Uterus (tissue), 4 donors: ENCODE results near the gene KRTAP4-2. TPM values are rescaled to one million over a fixed set of nuclear protein-coding genes. Genes with fewer than 3 reads are reported as not detected.
"Not testable (repeated sequence)": the region's sequence is repeated elsewhere in the genome, so short reads cannot be mapped to it uniquely, and the experiment has no call there.

Source experiments
- DNase-seq, 2 donors: peaks; one replicate each; pipeline ENCODE4 v3.0.0-alpha.2; 2019 to 2020
- H3K27ac ChIP-seq, 2 donors: fragments of 200-600 bp; sonication (generic); 1 replicate in 1 of 2; 2 replicates in 1 of 2; pipeline ENCODE4 v1.5.1; 2016 to 2018
- H3K27me3 ChIP-seq, 2 donors: fragments of 200-600 bp; sonication (generic); one replicate each; pipeline ENCODE4 v1.5.1; 2018 to 2019; ENCODE audit warnings: control low read depth in 1 of 2
- H3K36me3 ChIP-seq, 2 donors: fragments of 200-600 bp; sonication (generic); one replicate each; pipeline ENCODE4 v1.5.1; 2019; ENCODE audit warnings: control low read depth in 1 of 2
- H3K4me1 ChIP-seq, 2 donors: fragments of 200-600 bp; sonication (generic); one replicate each; pipeline ENCODE4 v1.5.1; 2018 to 2019; ENCODE audit warnings: control low read depth in 1 of 2
- H3K4me3 ChIP-seq, 2 donors: fragments of 200-600 bp; sonication (generic); 1 replicate in 1 of 2; 2 replicates in 1 of 2; pipeline ENCODE4 v1.5.1; 2018 to 2019; ENCODE audit warnings: mild to moderate bottlenecking in 1 of 2
- H3K9me3 ChIP-seq, 2 donors: fragments of 200-600 bp; sonication (generic); one replicate each; pipeline ENCODE4 v1.5.1; 2019; ENCODE audit warnings: control low read depth in 1 of 2
- CTCF ChIP-seq, 4 experiments: fragments of 200-600 bp in 2 of 4; fragments of 450-650 bp in 2 of 4; sonication (generic) in 2 of 4; IDR thresholded peaks; one replicate each; pipeline ENCODE4 v1.5.1; 2016 to 2019; ENCODE audit warnings: antibody characterized with exemption in 4 of 4, mild to moderate bottlenecking in 2 of 4, moderate library complexity in 1 of 4
- POLR2A ChIP-seq, 2 donors: fragments of 450-650 bp; IDR thresholded peaks; one replicate each; pipeline ENCODE4 v1.6.1; 2016; ENCODE audit warnings: antibody characterized with exemption in 2 of 2, mild to moderate bottlenecking in 1 of 2, moderate library complexity in 1 of 2
- intact Hi-C: fragments of 100-400 bp; cut with DNase I; formaldehyde crosslinking; loops from one replicate; pipeline ENCODE4 v1.15.1; 2023; ENCODE audit warnings: low total_unique reads
- total RNA-seq, 4 donors: library from RNA; depleted of rRNA in 3 of 4; stranded (reverse); fragments of >200 nt in 3 of 4; gene quantifications; one replicate each; pipeline versions ENCODE4 v1.1.0 to v1.2.4, GENCODE V29; 2014 to 2023
- donor health status: DM: yes; HTN: yes; CAD: no.

The KRTAP4-2 gene
- total RNA-seq, 4 donors from 2014 or later, result not detected

GRCh38 chr17:41212524-41213169 is 34.6 kb upstream of the KRTAP4-2 start:
- TF ChIP-seq CTCF (IDR thresholded peaks at IDR 0.05) (no peak), POLR2A (IDR thresholded peaks at IDR 0.05) (no peak)
- no peaks in the 10 kb centered on the region for H3K4me1 ChIP-seq
- H3K36me3 ChIP-seq, result no peaks in the 10 kb centered on the region
- no peaks in the 10 kb centered on the region for H3K9me3 ChIP-seq
- DNase-seq, result no peak
- intact Hi-C loops, result no loop called here
- no peak overlapping the region for H3K27ac ChIP-seq
- H3K4me3 ChIP-seq, result no peak overlapping the region
- no peaks in the 10 kb centered on the region for H3K27me3 ChIP-seq

DNA sequence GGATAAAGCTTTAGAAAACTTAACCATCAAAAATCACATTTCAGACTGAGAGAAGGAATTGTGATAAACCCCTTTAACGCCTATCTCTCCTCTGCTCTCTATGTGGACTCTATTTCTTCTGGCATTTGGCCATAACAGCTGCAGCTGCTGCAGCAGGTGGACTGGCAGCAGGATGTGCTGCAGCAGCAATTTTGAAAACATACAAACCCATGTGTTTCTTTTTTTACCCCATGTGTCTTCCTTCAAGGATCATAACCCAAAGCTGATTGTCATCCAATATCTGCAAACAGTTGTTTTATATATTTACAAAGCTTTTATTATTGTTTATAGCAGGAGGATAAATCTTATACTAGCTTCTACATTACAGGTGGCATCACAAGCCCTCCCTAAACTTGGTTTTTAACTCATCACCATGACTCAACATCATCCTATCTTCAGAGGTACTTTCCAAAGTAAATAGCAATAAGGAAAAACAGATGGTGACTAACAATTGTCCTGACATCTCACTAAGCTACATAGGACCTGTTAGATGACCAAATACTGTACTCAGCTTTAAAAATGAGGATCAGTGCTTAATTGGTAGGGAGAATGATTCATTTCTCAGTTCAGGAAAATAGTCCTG is 33.9 kb upstream of the KRTAP4-2 start:
- Histone ChIP-seq H3K4me3 (no peak overlapping the region), H3K36me3 (no peaks in the 10 kb centered on the region), H3K9me3 (no peaks in the 10 kb centered on the region), H3K4me1 (no peaks in the 10 kb centered on the region), H3K27ac (no peak overlapping the region), H3K27me3 (no peaks in the 10 kb centered on the region)
- no peak for DNase-seq
- intact Hi-C loops, result no loop called here
- no peak for TF ChIP-seq POLR2A (IDR thresholded peaks at IDR 0.05)
- no peak for TF ChIP-seq CTCF (IDR thresholded peaks at IDR 0.05)

GRCh38 chr17:41199421-41200078 is 21.5 kb upstream of the KRTAP4-2 start:
- TF ChIP-seq CTCF (IDR thresholded peaks at IDR 0.05), result no peak
- no peak for TF ChIP-seq POLR2A (IDR thresholded peaks at IDR 0.05)
- H3K4me1 ChIP-seq, result no peaks in the 10 kb centered on the region
- intact Hi-C loops, result no loop called here
- H3K4me3 ChIP-seq, result no peak overlapping the region
- H3K27me3 ChIP-seq, result no peaks in the 10 kb centered on the region
- H3K36me3 ChIP-seq, result no peaks in the 10 kb centered on the region
- DNase-seq, result no peak
- no peak overlapping the region for H3K27ac ChIP-seq
- H3K9me3 ChIP-seq, result no peaks in the 10 kb centered on the region

DNA sequence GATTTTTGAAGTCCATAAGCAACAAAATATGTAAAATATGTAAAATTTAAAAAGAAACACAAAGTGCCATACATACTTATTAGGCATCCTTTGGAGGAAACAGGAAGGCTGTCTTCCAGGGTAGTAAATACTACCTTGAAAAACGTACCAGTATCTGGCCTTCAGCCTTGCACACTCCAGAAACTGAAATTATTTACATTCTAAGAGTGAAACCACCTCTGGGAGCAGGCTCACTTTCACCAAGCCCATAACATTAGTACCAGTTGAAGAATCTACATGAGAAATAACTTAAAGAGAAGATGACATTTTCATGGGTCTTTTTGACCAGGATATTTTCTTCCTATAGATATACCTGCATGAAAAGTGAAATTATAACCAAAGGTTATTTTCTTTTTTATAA is 18.0 kb upstream of the KRTAP4-2 start:
- intact Hi-C loops, result no loop called here
- Histone ChIP-seq H3K27ac (no peak overlapping the region), H3K36me3 (no peaks in the 10 kb centered on the region), H3K9me3 (no peaks in the 10 kb centered on the region), H3K4me1 (no peaks in the 10 kb centered on the region), H3K4me3 (no peak overlapping the region), H3K27me3 (no peaks in the 10 kb centered on the region)
- no peak for TF ChIP-seq CTCF (IDR thresholded peaks at IDR 0.05)
- TF ChIP-seq POLR2A (IDR thresholded peaks at IDR 0.05), result no peak
- DNase-seq, result no peak

DNA sequence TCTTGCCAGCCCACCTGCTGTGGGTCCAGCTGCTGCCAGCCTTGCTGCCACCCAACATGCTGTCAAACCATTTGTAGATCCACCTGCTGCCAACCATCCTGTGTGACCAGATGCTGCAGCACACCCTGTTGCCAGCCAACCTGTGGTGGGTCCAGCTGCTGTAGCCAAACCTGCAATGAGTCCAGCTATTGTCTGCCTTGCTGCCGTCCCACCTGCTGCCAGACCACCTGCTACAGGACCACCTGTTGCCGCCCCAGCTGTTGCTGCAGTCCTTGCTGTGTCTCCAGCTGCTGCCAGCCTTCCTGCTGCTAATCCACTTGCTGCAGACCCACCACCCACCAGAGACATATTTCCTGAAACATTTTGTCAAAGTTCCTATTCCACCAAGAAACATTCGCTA is 12.3 kb upstream of the KRTAP4-2 start:
- no peaks in the 10 kb centered on the region for H3K9me3 ChIP-seq
- intact Hi-C loops, result no loop called here
- TF ChIP-seq POLR2A (IDR thresholded peaks at IDR 0.05) (no peak), CTCF (IDR thresholded peaks at IDR 0.05) (no peak)

GRCh38 chr17:41189837-41190318 is 11.9 kb upstream of the KRTAP4-2 start, which contains the start of gene KRTAP9-1:
KRTAP9-1 (plus strand) TSS chr17:41189887; CDS start chr17:41189887, 0 bp downstream.
- H3K36me3 ChIP-seq, H3K27ac ChIP-seq, intact Hi-C loops, H3K27me3 ChIP-seq, H3K9me3 ChIP-seq, H3K4me3 ChIP-seq, DNase-seq, H3K4me1 ChIP-seq: not testable (repeated sequence)

More for the DNA sequence above, 12.3 kb upstream of the KRTAP4-2 start:
- Histone ChIP-seq H3K27me3 (no peaks in the 10 kb centered on the region), H3K27ac (no peak overlapping the region), H3K4me1 (no peaks in the 10 kb centered on the region), H3K36me3 (no peaks in the 10 kb centered on the region), H3K4me3 (no peak overlapping the region)
- DNase-seq, result no peak
